ENCODE data around the gene MRAP2. TPM values are rescaled to one million over a fixed set of nuclear protein-coding genes. Genes with fewer than 3 reads are reported as not detected.

The MRAP2 gene
- total RNA-seq, 1 experiment from 2014 or later, result 4.9 TPM

DNA sequence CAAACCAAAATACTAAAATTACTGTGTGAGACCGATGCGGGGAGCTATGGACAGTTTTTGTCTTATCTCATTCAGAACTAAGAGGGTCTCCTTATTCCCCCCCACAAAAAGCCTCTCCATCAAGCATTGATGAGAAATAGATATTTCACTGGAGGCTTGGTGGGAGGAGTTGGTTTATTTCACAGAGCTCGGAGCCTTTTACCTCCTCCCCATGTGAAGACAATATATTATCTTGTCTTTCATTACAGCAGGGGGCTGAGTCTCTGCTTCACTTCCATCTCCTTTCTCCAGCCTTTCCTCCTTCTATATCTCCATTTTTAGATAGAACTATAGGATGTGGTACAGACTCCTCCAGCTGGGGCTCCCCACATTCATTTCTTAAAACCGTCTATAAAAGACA is 29.9 kb upstream of the MRAP2 start:
- Mint-ChIP-seq H3K9me3 (no peaks in the 10 kb centered on the region), H3K4me3 (no peak overlapping the region), H3K27me3 (ENCODE audit: low read depth) (no peaks in the 10 kb centered on the region), H3K4me1 (peaks cover 30% of the 10 kb centered on the region), H3K36me3 (no peaks in the 10 kb centered on the region), H3K27ac (no peak overlapping the region)
- ChIA-PET POLR2A (no interaction called here), CTCF (no interaction called here)
- DNase-seq (ENCODE audit: low spot score), result no peak
- no peak for TF ChIP-seq RELA (CRISPR knock-in tag; IDR thresholded peaks at IDR 0.05; ENCODE audit: borderline replicate concordance)
- TF ChIP-seq, protein P1, sequence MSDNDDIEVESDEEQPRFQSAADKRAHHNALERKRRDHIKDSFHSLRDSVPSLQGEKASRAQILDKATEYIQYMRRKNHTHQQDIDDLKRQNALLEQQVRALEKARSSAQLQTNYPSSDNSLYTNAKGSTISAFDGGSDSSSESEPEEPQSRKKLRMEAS (CRISPR knock-in tag; IDR thresholded peaks at IDR 0.05), result no peak
- TF ChIP-seq ATF1 (CRISPR knock-in tag; IDR thresholded peaks at IDR 0.05), result no peak
- TF ChIP-seq ZNF138 (CRISPR knock-in tag; conservative IDR thresholded peaks at IDR 0.05), result no peak
- TF ChIP-seq, protein P2, sequence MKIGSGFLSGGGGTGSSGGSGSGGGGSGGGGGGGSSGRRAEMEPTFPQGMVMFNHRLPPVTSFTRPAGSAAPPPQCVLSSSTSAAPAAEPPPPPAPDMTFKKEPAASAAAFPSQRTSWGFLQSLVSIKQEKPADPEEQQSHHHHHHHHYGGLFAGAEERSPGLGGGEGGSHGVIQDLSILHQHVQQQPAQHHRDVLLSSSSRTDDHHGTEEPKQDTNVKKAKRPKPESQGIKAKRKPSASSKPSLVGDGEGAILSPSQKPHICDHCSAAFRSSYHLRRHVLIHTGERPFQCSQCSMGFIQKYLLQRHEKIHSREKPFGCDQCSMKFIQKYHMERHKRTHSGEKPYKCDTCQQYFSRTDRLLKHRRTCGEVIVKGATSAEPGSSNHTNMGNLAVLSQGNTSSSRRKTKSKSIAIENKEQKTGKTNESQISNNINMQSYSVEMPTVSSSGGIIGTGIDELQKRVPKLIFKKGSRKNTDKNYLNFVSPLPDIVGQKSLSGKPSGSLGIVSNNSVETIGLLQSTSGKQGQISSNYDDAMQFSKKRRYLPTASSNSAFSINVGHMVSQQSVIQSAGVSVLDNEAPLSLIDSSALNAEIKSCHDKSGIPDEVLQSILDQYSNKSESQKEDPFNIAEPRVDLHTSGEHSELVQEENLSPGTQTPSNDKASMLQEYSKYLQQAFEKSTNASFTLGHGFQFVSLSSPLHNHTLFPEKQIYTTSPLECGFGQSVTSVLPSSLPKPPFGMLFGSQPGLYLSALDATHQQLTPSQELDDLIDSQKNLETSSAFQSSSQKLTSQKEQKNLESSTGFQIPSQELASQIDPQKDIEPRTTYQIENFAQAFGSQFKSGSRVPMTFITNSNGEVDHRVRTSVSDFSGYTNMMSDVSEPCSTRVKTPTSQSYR (CRISPR knock-in tag; IDR thresholded peaks at IDR 0.05), result no peak
- TF ChIP-seq ZBTB21 (CRISPR knock-in tag; IDR thresholded peaks at IDR 0.05; ENCODE audit: borderline replicate concordance), result no peak
- TF ChIP-seq, protein P3, sequence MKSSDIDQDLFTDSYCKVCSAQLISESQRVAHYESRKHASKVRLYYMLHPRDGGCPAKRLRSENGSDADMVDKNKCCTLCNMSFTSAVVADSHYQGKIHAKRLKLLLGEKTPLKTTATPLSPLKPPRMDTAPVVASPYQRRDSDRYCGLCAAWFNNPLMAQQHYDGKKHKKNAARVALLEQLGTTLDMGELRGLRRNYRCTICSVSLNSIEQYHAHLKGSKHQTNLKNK (CRISPR knock-in tag; IDR thresholded peaks at IDR 0.05), result no peak
- no peak for TF ChIP-seq OVOL2 (CRISPR knock-in tag; IDR thresholded peaks at IDR 0.05; ENCODE audit: borderline replicate concordance)
- TF ChIP-seq PRRX2 (CRISPR knock-in tag; IDR thresholded peaks at IDR 0.05), result no peak
- TF ChIP-seq, protein P4, sequence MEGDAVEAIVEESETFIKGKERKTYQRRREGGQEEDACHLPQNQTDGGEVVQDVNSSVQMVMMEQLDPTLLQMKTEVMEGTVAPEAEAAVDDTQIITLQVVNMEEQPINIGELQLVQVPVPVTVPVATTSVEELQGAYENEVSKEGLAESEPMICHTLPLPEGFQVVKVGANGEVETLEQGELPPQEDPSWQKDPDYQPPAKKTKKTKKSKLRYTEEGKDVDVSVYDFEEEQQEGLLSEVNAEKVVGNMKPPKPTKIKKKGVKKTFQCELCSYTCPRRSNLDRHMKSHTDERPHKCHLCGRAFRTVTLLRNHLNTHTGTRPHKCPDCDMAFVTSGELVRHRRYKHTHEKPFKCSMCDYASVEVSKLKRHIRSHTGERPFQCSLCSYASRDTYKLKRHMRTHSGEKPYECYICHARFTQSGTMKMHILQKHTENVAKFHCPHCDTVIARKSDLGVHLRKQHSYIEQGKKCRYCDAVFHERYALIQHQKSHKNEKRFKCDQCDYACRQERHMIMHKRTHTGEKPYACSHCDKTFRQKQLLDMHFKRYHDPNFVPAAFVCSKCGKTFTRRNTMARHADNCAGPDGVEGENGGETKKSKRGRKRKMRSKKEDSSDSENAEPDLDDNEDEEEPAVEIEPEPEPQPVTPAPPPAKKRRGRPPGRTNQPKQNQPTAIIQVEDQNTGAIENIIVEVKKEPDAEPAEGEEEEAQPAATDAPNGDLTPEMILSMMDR (IDR thresholded peaks at IDR 0.05), result no peak
- TF ChIP-seq NR2C2 (CRISPR knock-in tag; IDR thresholded peaks at IDR 0.05), result no peak
- TF ChIP-seq CBFB (CRISPR knock-in tag; IDR thresholded peaks at IDR 0.05; ENCODE audit: low read depth), result no peak
- TF ChIP-seq, protein P5, sequence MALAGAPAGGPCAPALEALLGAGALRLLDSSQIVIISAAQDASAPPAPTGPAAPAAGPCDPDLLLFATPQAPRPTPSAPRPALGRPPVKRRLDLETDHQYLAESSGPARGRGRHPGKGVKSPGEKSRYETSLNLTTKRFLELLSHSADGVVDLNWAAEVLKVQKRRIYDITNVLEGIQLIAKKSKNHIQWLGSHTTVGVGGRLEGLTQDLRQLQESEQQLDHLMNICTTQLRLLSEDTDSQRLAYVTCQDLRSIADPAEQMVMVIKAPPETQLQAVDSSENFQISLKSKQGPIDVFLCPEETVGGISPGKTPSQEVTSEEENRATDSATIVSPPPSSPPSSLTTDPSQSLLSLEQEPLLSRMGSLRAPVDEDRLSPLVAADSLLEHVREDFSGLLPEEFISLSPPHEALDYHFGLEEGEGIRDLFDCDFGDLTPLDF (CRISPR knock-in tag; IDR thresholded peaks at IDR 0.05), result no peak
- no peak for TF ChIP-seq RORB (CRISPR knock-in tag; IDR thresholded peaks at IDR 0.05)
- no peak for TF ChIP-seq ESRRA (CRISPR knock-in tag; IDR thresholded peaks at IDR 0.05; ENCODE audit: borderline replicate concordance)
- TF ChIP-seq ZNF671 (CRISPR knock-in tag; IDR thresholded peaks at IDR 0.05), result no peak
- TF ChIP-seq KAT7 (CRISPR knock-in tag; IDR thresholded peaks at IDR 0.05; ENCODE audit: borderline replicate concordance), result no peak
- TF ChIP-seq, protein P6, sequence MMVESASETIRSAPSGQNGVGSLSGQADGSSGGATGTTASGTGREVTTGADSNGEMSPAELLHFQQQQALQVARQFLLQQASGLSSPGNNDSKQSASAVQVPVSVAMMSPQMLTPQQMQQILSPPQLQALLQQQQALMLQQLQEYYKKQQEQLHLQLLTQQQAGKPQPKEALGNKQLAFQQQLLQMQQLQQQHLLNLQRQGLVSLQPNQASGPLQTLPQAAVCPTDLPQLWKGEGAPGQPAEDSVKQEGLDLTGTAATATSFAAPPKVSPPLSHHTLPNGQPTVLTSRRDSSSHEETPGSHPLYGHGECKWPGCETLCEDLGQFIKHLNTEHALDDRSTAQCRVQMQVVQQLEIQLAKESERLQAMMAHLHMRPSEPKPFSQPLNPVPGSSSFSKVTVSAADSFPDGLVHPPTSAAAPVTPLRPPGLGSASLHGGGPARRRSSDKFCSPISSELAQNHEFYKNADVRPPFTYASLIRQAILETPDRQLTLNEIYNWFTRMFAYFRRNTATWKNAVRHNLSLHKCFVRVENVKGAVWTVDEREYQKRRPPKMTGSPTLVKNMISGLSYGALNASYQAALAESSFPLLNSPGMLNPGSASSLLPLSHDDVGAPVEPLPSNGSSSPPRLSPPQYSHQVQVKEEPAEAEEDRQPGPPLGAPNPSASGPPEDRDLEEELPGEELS (CRISPR knock-in tag; IDR thresholded peaks at IDR 0.05), result no peak
- no peak for ATAC-seq

DNA sequence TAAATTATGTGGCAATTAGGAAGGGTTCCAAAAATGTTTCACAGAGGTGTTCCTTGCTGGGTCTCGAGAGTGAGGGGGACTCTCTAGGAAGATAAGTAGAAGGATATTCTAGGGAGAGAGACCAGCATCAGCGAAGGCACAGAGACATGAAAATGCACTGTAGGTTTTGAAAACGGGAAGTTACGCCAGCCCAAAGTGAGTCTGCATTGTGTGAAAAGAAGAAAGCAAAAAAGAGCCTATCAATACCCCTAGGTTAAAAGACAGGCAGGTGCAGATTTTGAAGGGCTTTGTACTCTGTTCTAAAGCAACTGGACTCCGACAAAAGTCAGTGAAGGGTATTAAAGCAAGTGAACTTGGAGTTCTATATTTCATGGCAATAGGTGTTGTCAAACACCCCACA is 25.7 kb upstream of the MRAP2 start:
- POLR2A ChIA-PET, result no interaction called here
- Mint-ChIP-seq H3K4me1 (no peaks in the 10 kb centered on the region), H3K9me3 (no peaks in the 10 kb centered on the region), H3K27ac (no peak overlapping the region), H3K27me3 (ENCODE audit: low read depth) (no peaks in the 10 kb centered on the region), H3K36me3 (no peaks in the 10 kb centered on the region), H3K4me3 (no peak overlapping the region)
- CTCF ChIA-PET, result no interaction called here
- DNase-seq (ENCODE audit: low spot score) (no peak), ATAC-seq (no peak)
- no peak for TF ChIP-seq KAT7 (CRISPR knock-in tag; IDR thresholded peaks at IDR 0.05; ENCODE audit: borderline replicate concordance)
- no peak for TF ChIP-seq HMGA2 (CRISPR knock-in tag; IDR thresholded peaks at IDR 0.05)
- TF ChIP-seq ZNF416 (CRISPR knock-in tag; IDR thresholded peaks at IDR 0.05), result no peak
- no peak for TF ChIP-seq FOXJ3 (CRISPR knock-in tag; IDR thresholded peaks at IDR 0.05; ENCODE audit: borderline replicate concordance)
- TF ChIP-seq, protein P7, sequence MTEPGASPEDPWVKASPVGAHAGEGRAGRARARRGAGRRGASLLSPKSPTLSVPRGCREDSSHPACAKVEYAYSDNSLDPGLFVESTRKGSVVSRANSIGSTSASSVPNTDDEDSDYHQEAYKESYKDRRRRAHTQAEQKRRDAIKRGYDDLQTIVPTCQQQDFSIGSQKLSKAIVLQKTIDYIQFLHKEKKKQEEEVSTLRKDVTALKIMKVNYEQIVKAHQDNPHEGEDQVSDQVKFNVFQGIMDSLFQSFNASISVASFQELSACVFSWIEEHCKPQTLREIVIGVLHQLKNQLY (CRISPR knock-in tag; IDR thresholded peaks at IDR 0.05), result no peak
- no peak for TF ChIP-seq ZNF423 (CRISPR knock-in tag; IDR thresholded peaks at IDR 0.05)
- no peak for TF ChIP-seq TP53 (CRISPR knock-in tag; IDR thresholded peaks at IDR 0.05)
- TF ChIP-seq OVOL2 (CRISPR knock-in tag; IDR thresholded peaks at IDR 0.05; ENCODE audit: borderline replicate concordance), result no peak
- TF ChIP-seq, protein P8, sequence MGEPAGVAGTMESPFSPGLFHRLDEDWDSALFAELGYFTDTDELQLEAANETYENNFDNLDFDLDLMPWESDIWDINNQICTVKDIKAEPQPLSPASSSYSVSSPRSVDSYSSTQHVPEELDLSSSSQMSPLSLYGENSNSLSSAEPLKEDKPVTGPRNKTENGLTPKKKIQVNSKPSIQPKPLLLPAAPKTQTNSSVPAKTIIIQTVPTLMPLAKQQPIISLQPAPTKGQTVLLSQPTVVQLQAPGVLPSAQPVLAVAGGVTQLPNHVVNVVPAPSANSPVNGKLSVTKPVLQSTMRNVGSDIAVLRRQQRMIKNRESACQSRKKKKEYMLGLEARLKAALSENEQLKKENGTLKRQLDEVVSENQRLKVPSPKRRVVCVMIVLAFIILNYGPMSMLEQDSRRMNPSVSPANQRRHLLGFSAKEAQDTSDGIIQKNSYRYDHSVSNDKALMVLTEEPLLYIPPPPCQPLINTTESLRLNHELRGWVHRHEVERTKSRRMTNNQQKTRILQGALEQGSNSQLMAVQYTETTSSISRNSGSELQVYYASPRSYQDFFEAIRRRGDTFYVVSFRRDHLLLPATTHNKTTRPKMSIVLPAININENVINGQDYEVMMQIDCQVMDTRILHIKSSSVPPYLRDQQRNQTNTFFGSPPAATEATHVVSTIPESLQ (CRISPR knock-in tag; IDR thresholded peaks at IDR 0.05), result no peak
- no peak for TF ChIP-seq MYBL2 (CRISPR knock-in tag; IDR thresholded peaks at IDR 0.05)
- TF ChIP-seq JUN (CRISPR knock-in tag; IDR thresholded peaks at IDR 0.05), result no peak

Measured in WTC11 (cell line).